ENCODE data around the gene PPIB. TPM values are rescaled to one million over a fixed set of nuclear protein-coding genes. Genes with fewer than 3 reads are reported as not detected.

PPIB gene
- total and polyA plus RNA-seq, 9 of the 15 experiments (the other 6 are each of a cell fraction or from before 2014, with no cell fraction given): 306 to 746 (median 439) TPM

DNA sequence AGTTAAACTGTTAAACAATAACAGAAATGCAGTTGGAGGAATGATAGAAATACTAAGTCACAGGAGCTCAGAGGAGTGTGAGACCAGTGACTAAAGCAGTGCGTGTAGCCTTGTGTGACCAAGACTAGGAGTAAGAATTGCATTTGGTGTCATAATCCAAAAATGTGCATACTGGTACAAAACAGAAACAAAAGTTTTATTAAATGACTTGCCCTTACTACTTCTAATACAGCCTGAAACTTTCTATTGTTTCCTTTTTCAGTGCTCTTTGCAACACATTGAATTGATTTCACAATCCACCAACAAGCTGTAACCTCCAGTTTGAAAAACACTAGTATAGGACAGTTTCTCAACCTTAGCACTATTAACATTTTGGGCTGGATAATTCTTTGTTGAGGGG, 49.9 kb downstream of the PPIB start:
- H3K9me3 ChIP-seq (replicated peaks; ENCODE audit: control insufficient read depth, insufficient read depth, low read depth, low read length): no peaks in the 10 kb centered on the region
- H3K27me3 ChIP-seq (ENCODE audit: control insufficient read depth in 2 of 2, insufficient read depth in 2 of 2, low read length in 2 of 2): no peaks in the 10 kb centered on the region
- H4K20me1 ChIP-seq (replicated peaks; ENCODE audit: control insufficient read depth, insufficient read depth, low read length): peaks cover 13% of the 10 kb centered on the region
- H3K9me1 ChIP-seq (ENCODE audit: control insufficient read depth, insufficient read depth, low read length): no peaks in the 10 kb centered on the region
- no peak for DNase-seq (ENCODE audit: extremely low read depth in 1 of 4, low spot score in 3 of 4)
- H3K9ac ChIP-seq (ENCODE audit: insufficient read depth in 1 of 2, low read depth in 2 of 2, low read length in 2 of 2): no peak overlapping the region
- intact Hi-C loops (cut with micrococcal nuclease): no loop called here
- peaks cover 43% of the 10 kb centered on the region for H3K79me2 ChIP-seq (ENCODE audit: control insufficient read depth, insufficient read depth, low read length)
- WGBS (ENCODE audit: insufficient coverage, low coverage, missing lambda C conversion rate): 100% methylated on average over 1 of the region's 1 CpG
- BruUV-seq (replicated peaks): no TSS peak
- H3K4me1 ChIP-seq (replicated peaks in 1 of 2; ENCODE audit: control insufficient read depth in 2 of 2, insufficient read depth in 2 of 2, low read length in 2 of 2): peaks cover 3 to 4% of the 10 kb centered on the region in 2 experiments; a peak in 3 of 5 replicates
- ChIA-PET CTCF (ENCODE audit: low intra/inter-chr PET ratio) (no interaction called here), POLR2A (interaction anchor here (0.8 to 2.6 kb wide), 3 partner anchors 9 to 20 kb away, joined by 3 to 11 read pairs (median 7); no protein-coding TSS in a partner anchor)
- FAIRE-seq: no peak
- no peak overlapping the region for H2AFZ ChIP-seq (ENCODE audit: low read depth, low read length)
- no peak overlapping the region for H3K4me2 ChIP-seq (ENCODE audit: insufficient read depth, low read length)
- no peak overlapping the region for H3K27ac ChIP-seq (ENCODE audit: extremely low read depth, low read depth, low read length)
- peak; percentile 36; the same call in 1 of the 2 replicates for TF ChIP-seq CEBPB (tag; IDR thresholded peaks at IDR 0.05)
- no peak for TF ChIP-seq CBX3 (IDR thresholded peaks at IDR 0.05; ENCODE audit: borderline replicate concordance in 1 of 2, low read length in 2 of 2)
- no peak overlapping the region for H3K4me3 ChIP-seq
- in situ Hi-C loops (cut with MboI): no loop called here
- ATAC-seq: no peak
- H3K36me3 ChIP-seq (ENCODE audit: control insufficient read depth, insufficient read depth, low read length): peaks cover 57% of the 10 kb centered on the region

DNA sequence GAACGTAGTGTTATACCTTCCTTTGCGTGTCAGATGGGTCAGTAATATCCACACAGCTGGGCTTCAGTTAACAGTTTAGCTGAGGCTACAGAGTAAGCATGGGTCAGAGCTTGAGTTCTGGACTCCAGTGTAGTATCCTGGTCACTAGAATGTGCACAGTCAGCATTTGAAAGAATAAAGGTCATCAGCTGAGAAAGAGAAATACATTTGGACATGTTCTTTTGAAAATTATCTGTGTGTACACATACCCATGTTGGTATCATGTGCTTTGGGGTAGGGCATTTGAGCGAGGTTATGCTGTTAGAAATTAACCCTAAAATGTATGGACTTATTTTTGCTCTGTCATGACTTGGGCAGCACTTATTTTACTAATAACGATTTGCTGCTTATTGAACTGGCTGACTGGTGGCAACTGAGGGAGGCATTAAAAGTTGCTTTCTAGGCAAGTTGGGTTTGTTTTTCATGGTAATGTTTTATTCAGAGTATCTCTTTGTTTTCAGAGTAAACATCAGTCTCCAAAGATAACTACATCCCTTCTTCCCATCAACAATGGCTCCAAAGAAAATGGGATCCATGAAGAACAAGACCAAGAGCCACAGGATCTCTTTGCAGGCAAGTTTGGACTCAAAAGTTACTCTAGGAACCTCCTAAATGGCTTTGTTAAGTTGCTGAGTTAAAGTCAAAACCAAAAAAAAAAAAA, 50.6 kb downstream of the PPIB start:
- peak; percentile 15 for FAIRE-seq
- TF ChIP-seq MAFK (IDR thresholded peaks at IDR 0.05; ENCODE audit: low read length): peak; percentile 98
- peak; percentile 95 for TF ChIP-seq C11orf30 (IDR thresholded peaks at IDR 0.05; ENCODE audit: low read depth)
- peak; percentile 98 for TF ChIP-seq ZNF316 (IDR thresholded peaks at IDR 0.05)
- peak; percentile 97 for TF ChIP-seq MAFF (IDR thresholded peaks at IDR 0.05; ENCODE audit: low read length)
- TF ChIP-seq MAFG (tag; conservative IDR thresholded peaks at IDR 0.05): peak; percentile 95
- no peak for TF ChIP-seq NR3C1 (CRISPR knock-in tag; IDR thresholded peaks at IDR 0.05)
- TF ChIP-seq, protein P1, sequence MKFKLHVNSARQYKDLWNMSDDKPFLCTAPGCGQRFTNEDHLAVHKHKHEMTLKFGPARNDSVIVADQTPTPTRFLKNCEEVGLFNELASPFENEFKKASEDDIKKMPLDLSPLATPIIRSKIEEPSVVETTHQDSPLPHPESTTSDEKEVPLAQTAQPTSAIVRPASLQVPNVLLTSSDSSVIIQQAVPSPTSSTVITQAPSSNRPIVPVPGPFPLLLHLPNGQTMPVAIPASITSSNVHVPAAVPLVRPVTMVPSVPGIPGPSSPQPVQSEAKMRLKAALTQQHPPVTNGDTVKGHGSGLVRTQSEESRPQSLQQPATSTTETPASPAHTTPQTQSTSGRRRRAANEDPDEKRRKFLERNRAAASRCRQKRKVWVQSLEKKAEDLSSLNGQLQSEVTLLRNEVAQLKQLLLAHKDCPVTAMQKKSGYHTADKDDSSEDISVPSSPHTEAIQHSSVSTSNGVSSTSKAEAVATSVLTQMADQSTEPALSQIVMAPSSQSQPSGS (CRISPR knock-in tag; IDR thresholded peaks at IDR 0.05): no peak
- H3K9ac ChIP-seq (ENCODE audit: insufficient read depth in 1 of 2, low read depth in 2 of 2, low read length in 2 of 2): no peak overlapping the region
- no peaks in the 10 kb centered on the region for H3K9me1 ChIP-seq (ENCODE audit: control insufficient read depth, insufficient read depth, low read length)
- DNase-seq (ENCODE audit: extremely low read depth in 1 of 4, low spot score in 3 of 4): no peak
- H3K4me2 ChIP-seq (ENCODE audit: insufficient read depth, low read length): no peak overlapping the region
- no peak overlapping the region for H3K27ac ChIP-seq (ENCODE audit: extremely low read depth, low read depth, low read length)
- no peak overlapping the region for H3K4me3 ChIP-seq
- no peak overlapping the region for H2AFZ ChIP-seq (ENCODE audit: low read depth, low read length)
- no peaks in the 10 kb centered on the region for H3K9me3 ChIP-seq (replicated peaks; ENCODE audit: control insufficient read depth, insufficient read depth, low read depth, low read length)
- peak; percentile 29; the same call in 1 of the 3 replicates for ATAC-seq
- 71% methylated on average over 4 of the region's 4 CpGs for WGBS (ENCODE audit: insufficient coverage, low coverage, missing lambda C conversion rate)
- peaks cover 15% of the 10 kb centered on the region for H4K20me1 ChIP-seq (replicated peaks; ENCODE audit: control insufficient read depth, insufficient read depth, low read length)
- POLR2A ChIA-PET: interaction anchor here (0.8 to 2.6 kb wide), 6 partner anchors 10 to 190 kb away, joined by 3 to 11 read pairs (median 4); no protein-coding TSS in a partner anchor
- no peaks in the 10 kb centered on the region for H3K27me3 ChIP-seq (ENCODE audit: control insufficient read depth in 2 of 2, insufficient read depth in 2 of 2, low read length in 2 of 2)
- CTCF ChIA-PET (ENCODE audit: low intra/inter-chr PET ratio): no interaction called here
- no TSS peak for BruUV-seq (replicated peaks)
- H3K79me2 ChIP-seq (ENCODE audit: control insufficient read depth, insufficient read depth, low read length): peaks cover 49% of the 10 kb centered on the region
- intact Hi-C loops (cut with micrococcal nuclease) (no loop called here), in situ Hi-C loops (cut with MboI) (no loop called here)
- peaks cover 54% of the 10 kb centered on the region for H3K36me3 ChIP-seq (ENCODE audit: control insufficient read depth, insufficient read depth, low read length)
- peaks cover 3 to 4% of the 10 kb centered on the region in 2 experiments; a peak in 3 of 5 replicates for H3K4me1 ChIP-seq (replicated peaks in 1 of 2; ENCODE audit: control insufficient read depth in 2 of 2, insufficient read depth in 2 of 2, low read length in 2 of 2)

All from K562 (cell line).